Lower lobe of right lung (tissue), 2 donors: ENCODE results near the gene SMARCD3. TPM values are rescaled to one million over a fixed set of nuclear protein-coding genes. Genes with fewer than 3 reads are reported as not detected.

Experiments
- ATAC-seq, 2 donors: fragments of 200-7000 bp; cut with Tn5 transposase; one replicate each; pipeline ENCODE4 v1.9.1; 2020 to 2022; ENCODE audit warnings: mild to moderate bottlenecking in 2 of 2, moderate library complexity in 2 of 2
- DNase-seq: peaks from one replicate; pipeline ENCODE4 v3.0.0-alpha.2; 2020
- H3K27ac ChIP-seq: fragments of 200-600 bp; one replicate; pipeline ENCODE4 v1.8.0; 2022
- H3K27me3 ChIP-seq: fragments of 200-600 bp; one replicate; pipeline ENCODE4 v1.8.0; 2022; ENCODE audit warnings: low read depth
- H3K36me3 ChIP-seq: fragments of 200-600 bp; one replicate; pipeline ENCODE4 v1.8.0; 2022; ENCODE audit warnings: mild to moderate bottlenecking
- H3K4me1 ChIP-seq: fragments of 200-600 bp; one replicate; pipeline ENCODE4 v1.8.0; 2022
- H3K4me3 ChIP-seq: fragments of 200-600 bp; one replicate; pipeline ENCODE4 v1.8.0; 2022; ENCODE audit warnings: mild to moderate bottlenecking
- H3K9me3 ChIP-seq: fragments of 200-600 bp; one replicate; pipeline ENCODE4 v1.8.0; 2022
- CTCF ChIP-seq: fragments of 200-600 bp; IDR thresholded peaks from one replicate; pipeline ENCODE4 v1.8.0; 2022; ENCODE audit warnings: antibody characterized with exemption, mild to moderate bottlenecking
- intact Hi-C: fragments of 100-400 bp; cut with DNase I; formaldehyde crosslinking; loops from one replicate; pipeline ENCODE4 v1.11.0; 2022
- total RNA-seq: library from RNA; stranded (reverse); fragmentation: NEBNext Ultra II Directional; extraction: Animal tissue kit (Norgen Biotek cat#: 25700); gene quantifications from one replicate; pipeline ENCODE4 v1.2.1, GENCODE V29; 2021
- donor health status: DM: no; HTN: yes; CAD: no; lungs with severe emphysema.

The SMARCD3 gene
- total RNA-seq, 1 donor from 2014 or later = 53.1 TPM

- Histone ChIP-seq H3K4me1 (peaks cover 52% of the 10 kb centered on the region), H3K27ac (no peak overlapping the region), H3K9me3 (no peaks in the 10 kb centered on the region), H3K4me3 (no peak overlapping the region), H3K27me3 (peaks cover 24% of the 10 kb centered on the region), H3K36me3 (peaks cover 24% of the 10 kb centered on the region)
- TF ChIP-seq CTCF = peak; percentile 84
- ATAC-seq (peak in 1 of 2 donors; percentile 27), DNase-seq (peak; percentile 52)
- intact Hi-C loops = loop anchor here (5.0 kb wide), 1 partner anchor 58 kb away; no protein-coding TSS in a partner anchor
Measured at GRCh38 chr7:151244196-151244840, 4.2 kb downstream of the SMARCD3 start.

GRCh38 chr7:151243408-151244195 is 4.9 kb downstream of the SMARCD3 start:
- Histone ChIP-seq H3K27me3 (peaks cover 24% of the 10 kb centered on the region), H3K4me1 (peaks cover 52% of the 10 kb centered on the region), H3K36me3 (peaks cover 31% of the 10 kb centered on the region), H3K9me3 (no peaks in the 10 kb centered on the region), H3K4me3 (peak overlapping the region; percentile 16), H3K27ac (no peak overlapping the region)
- intact Hi-C loops = loop anchor here (5.0 kb wide), 1 partner anchor 59 kb away; no protein-coding TSS in a partner anchor
- ATAC-seq = no peak
- no peak for TF ChIP-seq CTCF
- DNase-seq = peak; percentile 43

GRCh38 chr7:151243045-151243349 is 5.5 kb downstream of the SMARCD3 start:
- H3K4me3 ChIP-seq = no peak overlapping the region
- DNase-seq (no peak), ATAC-seq (no peak)
- peaks cover 37% of the 10 kb centered on the region for H3K36me3 ChIP-seq
- no peak for TF ChIP-seq CTCF
- intact Hi-C loops = loop anchor here (5.0 kb wide), 1 partner anchor 59 kb away; no protein-coding TSS in a partner anchor
- peaks cover 24% of the 10 kb centered on the region for H3K27me3 ChIP-seq
- no peaks in the 10 kb centered on the region for H3K9me3 ChIP-seq
- peaks cover 49% of the 10 kb centered on the region for H3K4me1 ChIP-seq
- H3K27ac ChIP-seq = no peak overlapping the region

GRCh38 chr7:151242159-151243044 is 6.1 kb downstream of the SMARCD3 start:
- Histone ChIP-seq H3K27me3 (peaks cover 18% of the 10 kb centered on the region), H3K4me1 (peaks cover 43% of the 10 kb centered on the region), H3K36me3 (peaks cover 43% of the 10 kb centered on the region), H3K9me3 (no peaks in the 10 kb centered on the region), H3K4me3 (no peak overlapping the region), H3K27ac (no peak overlapping the region)
- DNase-seq (no peak), ATAC-seq (no peak)
- intact Hi-C loops = loop anchor here (5.0 kb wide), 1 partner anchor 60 kb away; no protein-coding TSS in a partner anchor
- TF ChIP-seq CTCF = no peak

GRCh38 chr7:151241755-151242096 is 6.8 kb downstream of the SMARCD3 start:
- no peak for ATAC-seq
- Histone ChIP-seq H3K27ac (no peak overlapping the region), H3K27me3 (peaks cover 13% of the 10 kb centered on the region), H3K4me3 (no peak overlapping the region), H3K36me3 (peaks cover 50% of the 10 kb centered on the region), H3K9me3 (no peaks in the 10 kb centered on the region), H3K4me1 (peaks cover 36% of the 10 kb centered on the region)
- no peak for TF ChIP-seq CTCF
- intact Hi-C loops = loop anchor here (5.0 kb wide), 1 partner anchor 61 kb away; no protein-coding TSS in a partner anchor
- no peak for DNase-seq
